ENCODE data around the gene SEC22A.

DNA sequence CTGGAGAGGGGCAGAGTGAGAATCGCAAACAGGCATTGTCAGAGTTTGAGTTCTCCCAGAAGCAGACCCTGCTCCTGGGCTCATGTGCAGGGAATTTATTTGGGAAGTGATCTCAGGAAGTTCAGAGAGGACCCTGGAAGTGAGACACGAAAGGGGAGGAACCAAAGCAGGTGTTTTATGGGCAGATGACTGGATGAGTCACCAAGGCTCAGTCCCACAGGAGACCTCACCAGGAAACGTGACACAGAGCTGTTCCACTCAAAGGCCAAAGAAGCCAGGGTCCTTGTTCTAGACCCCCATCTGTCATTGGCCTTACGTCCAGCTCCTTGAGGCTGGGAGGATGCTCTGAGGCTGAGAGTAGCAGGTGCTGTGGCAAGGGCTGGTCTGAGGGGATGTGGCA lies 43.4 kb upstream of the SEC22A start:
- TF ChIP-seq EGR1 (IDR thresholded peaks at IDR 0.05) = no peak
- no peak for TF ChIP-seq ZBTB7A (IDR thresholded peaks at IDR 0.05; ENCODE audit: low read depth)
- TF ChIP-seq CEBPB (IDR thresholded peaks at IDR 0.05) = no peak
- TF ChIP-seq, protein P1, sequence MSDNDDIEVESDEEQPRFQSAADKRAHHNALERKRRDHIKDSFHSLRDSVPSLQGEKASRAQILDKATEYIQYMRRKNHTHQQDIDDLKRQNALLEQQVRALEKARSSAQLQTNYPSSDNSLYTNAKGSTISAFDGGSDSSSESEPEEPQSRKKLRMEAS (IDR thresholded peaks at IDR 0.05) = no peak
- TF ChIP-seq TAF1 (IDR thresholded peaks at IDR 0.05; ENCODE audit: low read depth) = no peak
- TF ChIP-seq TCF12 (IDR thresholded peaks at IDR 0.05; ENCODE audit: low read depth) = no peak
- no peak for TF ChIP-seq NFIC (IDR thresholded peaks at IDR 0.05)
- TF ChIP-seq, protein P2, sequence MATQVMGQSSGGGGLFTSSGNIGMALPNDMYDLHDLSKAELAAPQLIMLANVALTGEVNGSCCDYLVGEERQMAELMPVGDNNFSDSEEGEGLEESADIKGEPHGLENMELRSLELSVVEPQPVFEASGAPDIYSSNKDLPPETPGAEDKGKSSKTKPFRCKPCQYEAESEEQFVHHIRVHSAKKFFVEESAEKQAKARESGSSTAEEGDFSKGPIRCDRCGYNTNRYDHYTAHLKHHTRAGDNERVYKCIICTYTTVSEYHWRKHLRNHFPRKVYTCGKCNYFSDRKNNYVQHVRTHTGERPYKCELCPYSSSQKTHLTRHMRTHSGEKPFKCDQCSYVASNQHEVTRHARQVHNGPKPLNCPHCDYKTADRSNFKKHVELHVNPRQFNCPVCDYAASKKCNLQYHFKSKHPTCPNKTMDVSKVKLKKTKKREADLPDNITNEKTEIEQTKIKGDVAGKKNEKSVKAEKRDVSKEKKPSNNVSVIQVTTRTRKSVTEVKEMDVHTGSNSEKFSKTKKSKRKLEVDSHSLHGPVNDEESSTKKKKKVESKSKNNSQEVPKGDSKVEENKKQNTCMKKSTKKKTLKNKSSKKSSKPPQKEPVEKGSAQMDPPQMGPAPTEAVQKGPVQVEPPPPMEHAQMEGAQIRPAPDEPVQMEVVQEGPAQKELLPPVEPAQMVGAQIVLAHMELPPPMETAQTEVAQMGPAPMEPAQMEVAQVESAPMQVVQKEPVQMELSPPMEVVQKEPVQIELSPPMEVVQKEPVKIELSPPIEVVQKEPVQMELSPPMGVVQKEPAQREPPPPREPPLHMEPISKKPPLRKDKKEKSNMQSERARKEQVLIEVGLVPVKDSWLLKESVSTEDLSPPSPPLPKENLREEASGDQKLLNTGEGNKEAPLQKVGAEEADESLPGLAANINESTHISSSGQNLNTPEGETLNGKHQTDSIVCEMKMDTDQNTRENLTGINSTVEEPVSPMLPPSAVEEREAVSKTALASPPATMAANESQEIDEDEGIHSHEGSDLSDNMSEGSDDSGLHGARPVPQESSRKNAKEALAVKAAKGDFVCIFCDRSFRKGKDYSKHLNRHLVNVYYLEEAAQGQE (IDR thresholded peaks at IDR 0.05; ENCODE audit: low read depth) = no peak
- no peak for TF ChIP-seq YY1 (IDR thresholded peaks at IDR 0.05; ENCODE audit: low read depth)
- TF ChIP-seq CREB1 (IDR thresholded peaks at IDR 0.05; ENCODE audit: low read depth) = no peak
